Subcutaneous abdominal adipose tissue (tissue), 5 donors: ENCODE results near the gene GMPPA.

Experiments
- H3K27ac ChIP-seq: one replicate; pipeline ENCODE4 v1.7.0; 2013; ENCODE audit warnings: low read depth, mild to moderate bottlenecking, inconsistent platforms, low read length, moderate library complexity
- H3K27me3 ChIP-seq, 5 donors: one replicate each; pipeline ENCODE4 v1.7.0; 2013; ENCODE audit warnings: low read length in 5 of 5, inconsistent platforms in 1 of 5; ENCODE audit not compliant: control insufficient read depth in 5 of 5, insufficient read depth in 4 of 5
- H3K36me3 ChIP-seq, 5 donors: one replicate each; pipeline ENCODE4 v1.7.0; 2013; ENCODE audit warnings: low read length in 5 of 5; ENCODE audit not compliant: control insufficient read depth in 5 of 5, insufficient read depth in 5 of 5
- H3K4me1 ChIP-seq, 5 donors: one replicate each; pipeline ENCODE4 v1.7.0; 2013; ENCODE audit warnings: low read length in 5 of 5, mild to moderate bottlenecking in 3 of 5, moderate library complexity in 1 of 5; ENCODE audit not compliant: control insufficient read depth in 5 of 5, insufficient read depth in 5 of 5
- H3K4me3 ChIP-seq, 5 donors: one replicate each; pipeline ENCODE4 v1.7.0; 2013; ENCODE audit warnings: low read length in 5 of 5, low read depth in 1 of 5
- H3K9ac ChIP-seq, 5 donors: one replicate each; pipeline ENCODE4 v1.7.0; 2013; ENCODE audit warnings: low read length in 5 of 5, mild to moderate bottlenecking in 4 of 5, moderate library complexity in 3 of 5
- H3K9me3 ChIP-seq, 5 donors: one replicate each; pipeline ENCODE4 v1.7.0; 2013; ENCODE audit warnings: low read length in 5 of 5; ENCODE audit not compliant: control insufficient read depth in 5 of 5
- donor health status: healthy.
- donor health status: healthy.
- donor health status: healthy.
- donor health status: healthy.
- donor health status: healthy.

GMPPA gene

GRCh38 chr2:219494952-219495530 is 3.6 kb upstream of the GMPPA start:
- H3K27ac ChIP-seq, result no peak overlapping the region
- H3K4me3 ChIP-seq, result no peak overlapping the region
- no peaks in the 10 kb centered on the region for H3K36me3 ChIP-seq
- H3K9ac ChIP-seq, result no peak overlapping the region
- H3K4me1 ChIP-seq, result peaks cover 1 to 37% (median 34%) of the 10 kb centered on the region in 5 donors
- H3K9me3 ChIP-seq, result no peaks in the 10 kb centered on the region
- peaks cover 10 to 51% (median 40%) of the 10 kb centered on the region in 5 donors for H3K27me3 ChIP-seq

- Histone ChIP-seq H3K27ac (no peak overlapping the region), H3K36me3 (no peaks in the 10 kb centered on the region), H3K9ac (no peak overlapping the region), H3K4me3 (no peak overlapping the region), H3K9me3 (no peaks in the 10 kb centered on the region), H3K27me3 (peaks cover 10 to 45% (median 38%) of the 10 kb centered on the region in 5 donors), H3K4me1 (peaks cover 1 to 39% (median 35%) of the 10 kb centered on the region in 5 donors)
Observed at GRCh38 chr2:219495531-219496122, 3.1 kb upstream of the GMPPA start.

- peaks cover 1 to 39% (median 35%) of the 10 kb centered on the region in 5 donors for H3K4me1 ChIP-seq
- no peak overlapping the region for H3K27ac ChIP-seq
- H3K9me3 ChIP-seq, result no peaks in the 10 kb centered on the region
- H3K36me3 ChIP-seq, result peaks cover 0 to 2% (median 0%) of the 10 kb centered on the region in 5 donors
- H3K27me3 ChIP-seq, result peaks cover 10 to 44% (median 38%) of the 10 kb centered on the region in 5 donors
- no peak overlapping the region for H3K9ac ChIP-seq
- peak overlapping the region in 1 of 5 donors; percentile 79 for H3K4me3 ChIP-seq
Observed at GRCh38 chr2:219496247-219496824, 2.4 kb upstream of the GMPPA start.

GRCh38 chr2:219496825-219497494 is 1.7 kb upstream of the GMPPA start:
- Histone ChIP-seq H3K9me3 (no peaks in the 10 kb centered on the region), H3K27ac (no peak overlapping the region), H3K36me3 (peaks cover 0 to 6% (median 5%) of the 10 kb centered on the region in 5 donors), H3K9ac (peak overlapping the region in 2 of 5 donors; percentile 17 to 96), H3K4me1 (peaks cover 1 to 39% (median 35%) of the 10 kb centered on the region in 5 donors), H3K27me3 (peaks cover 10 to 44% (median 36%) of the 10 kb centered on the region in 5 donors), H3K4me3 (peak overlapping the region; percentile 61 to 89 (median 84))

GRCh38 chr2:219497495-219498279 is 1.0 kb upstream of the GMPPA start:
- Histone ChIP-seq H3K27me3 (peaks cover 10 to 44% (median 30%) of the 10 kb centered on the region in 5 donors), H3K9me3 (no peaks in the 10 kb centered on the region), H3K4me3 (peak overlapping the region; percentile 69 to 89 (median 84)), H3K9ac (peak overlapping the region; percentile 77 to 96 (median 89)), H3K4me1 (peaks cover 1 to 39% (median 35%) of the 10 kb centered on the region in 5 donors), H3K36me3 (peaks cover 0 to 13% (median 9%) of the 10 kb centered on the region in 5 donors), H3K27ac (peak overlapping the region; percentile 94)

- Histone ChIP-seq H3K9me3 (no peaks in the 10 kb centered on the region), H3K36me3 (peaks cover 0 to 25% (median 19%) of the 10 kb centered on the region in 5 donors), H3K4me1 (peaks cover 1 to 39% (median 35%) of the 10 kb centered on the region in 5 donors), H3K27ac (peak overlapping the region; percentile 94), H3K27me3 (peaks cover 10 to 32% (median 19%) of the 10 kb centered on the region in 5 donors), H3K9ac (peak overlapping the region; percentile 77 to 96 (median 89)), H3K4me3 (peak overlapping the region; percentile 79 to 89 (median 84))
Observed at GRCh38 chr2:219499058-219499307, 292 bp downstream of the GMPPA start.

GRCh38 chr2:219499555-219499954 is 864 bp downstream of the GMPPA start:
- H3K4me3 ChIP-seq, result peak overlapping the region in 4 of 5 donors; percentile 79 to 89 (median 85)
- H3K9me3 ChIP-seq, result no peaks in the 10 kb centered on the region
- peaks cover 1 to 39% (median 35%) of the 10 kb centered on the region in 5 donors for H3K4me1 ChIP-seq
- peaks cover 8 to 28% (median 16%) of the 10 kb centered on the region in 5 donors for H3K27me3 ChIP-seq
- H3K27ac ChIP-seq, result no peak overlapping the region
- H3K9ac ChIP-seq, result peak overlapping the region in 3 of 5 donors; percentile 89 to 96 (median 94)
- peaks cover 0 to 31% (median 25%) of the 10 kb centered on the region in 5 donors for H3K36me3 ChIP-seq

- H3K36me3 ChIP-seq, result peaks cover 0 to 36% (median 30%) of the 10 kb centered on the region in 5 donors
- H3K4me3 ChIP-seq, result no peak overlapping the region
- H3K27ac ChIP-seq, result no peak overlapping the region
- peaks cover 1 to 39% (median 35%) of the 10 kb centered on the region in 5 donors for H3K4me1 ChIP-seq
- H3K9ac ChIP-seq, result no peak overlapping the region
- H3K27me3 ChIP-seq, result peaks cover 7 to 22% (median 16%) of the 10 kb centered on the region in 5 donors
- no peaks in the 10 kb centered on the region for H3K9me3 ChIP-seq
Observed at GRCh38 chr2:219500135-219500534, 1.4 kb downstream of the GMPPA start.

GRCh38 chr2:219501849-219502248 is 3.2 kb downstream of the GMPPA start:
- Histone ChIP-seq H3K9me3 (no peaks in the 10 kb centered on the region), H3K27ac (no peak overlapping the region), H3K9ac (no peak overlapping the region), H3K36me3 (peaks cover 0 to 54% (median 46%) of the 10 kb centered on the region in 5 donors), H3K27me3 (peaks cover 0 to 7% (median 4%) of the 10 kb centered on the region in 5 donors), H3K4me3 (no peak overlapping the region), H3K4me1 (peaks cover 0 to 30% (median 30%) of the 10 kb centered on the region in 5 donors)
